Brain microvascular endothelial cell (primary cell): ENCODE results near the gene TNFRSF19.

Experiments
- DNase-seq: peaks from one replicate; pipeline ENCODE4 v3.0.0-alpha.2; 2020
- H3K27ac ChIP-seq: fragments of 250-450 bp; sonication (Bioruptor Pico); 2 replicates; pipeline ENCODE4 v1.5.1; 2020; ENCODE audit warnings: mild to moderate bottlenecking, moderate library complexity
- H3K27me3 ChIP-seq: fragments of 250-450 bp; sonication (Bioruptor Pico); replicated peaks from 2 replicates; pipeline ENCODE4 v1.5.1; 2020; ENCODE audit warnings: mild to moderate bottlenecking
- H3K36me3 ChIP-seq: fragments of 250-450 bp; sonication (Bioruptor Pico); replicated peaks from 2 replicates; pipeline ENCODE4 v1.5.1; 2020; ENCODE audit warnings: mild to moderate bottlenecking
- H3K4me3 ChIP-seq: 2 replicates; pipeline ENCODE4 v1.5.1; 2011; ENCODE audit warnings: low read depth, mild to moderate bottlenecking, control low read depth, low read length, moderate library complexity
- in situ Hi-C: cut with HindIII; loops from 2 replicates; pipeline ENCODE4 v1.10.0; 2017; ENCODE audit warnings: low sequenced_read_pairs, low pct_ligation_motif_present
- TF ChIP-seq, protein P1 (sequence below): IDR thresholded peaks from 2 replicates; pipeline ENCODE4 v1.5.1; 2011; ENCODE audit warnings: low read depth, mild to moderate bottlenecking, moderate library complexity, low read length, control low read depth, inconsistent platforms; ENCODE audit errors: missing control alignments

The TNFRSF19 gene

DNA sequence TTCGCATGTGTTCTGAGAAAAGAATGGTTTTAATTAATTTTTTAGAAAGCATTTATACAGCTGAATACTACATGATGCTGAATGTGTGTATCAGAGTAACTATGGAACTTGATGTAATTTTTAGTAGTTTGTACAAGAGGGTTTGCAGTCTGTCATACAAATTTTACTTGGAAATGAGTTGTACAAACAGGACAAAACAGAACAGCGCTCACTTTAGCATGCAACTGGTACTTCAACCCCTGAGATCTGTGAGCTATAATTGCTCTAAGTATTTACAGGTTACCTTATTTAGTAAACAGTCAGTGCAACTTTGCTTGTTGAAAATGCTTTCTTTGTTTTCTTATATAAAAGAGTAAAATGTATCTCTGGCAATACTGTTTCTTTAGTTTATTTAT, 706 bp downstream of the TNFRSF19 start:
- in situ Hi-C loops = no loop called here
- Histone ChIP-seq H3K36me3 (no peaks in the 10 kb centered on the region), H3K27me3 (no peaks in the 10 kb centered on the region), H3K27ac (no peak overlapping the region), H3K4me3 (peak overlapping the region; percentile 46)
- TF ChIP-seq, protein P1, sequence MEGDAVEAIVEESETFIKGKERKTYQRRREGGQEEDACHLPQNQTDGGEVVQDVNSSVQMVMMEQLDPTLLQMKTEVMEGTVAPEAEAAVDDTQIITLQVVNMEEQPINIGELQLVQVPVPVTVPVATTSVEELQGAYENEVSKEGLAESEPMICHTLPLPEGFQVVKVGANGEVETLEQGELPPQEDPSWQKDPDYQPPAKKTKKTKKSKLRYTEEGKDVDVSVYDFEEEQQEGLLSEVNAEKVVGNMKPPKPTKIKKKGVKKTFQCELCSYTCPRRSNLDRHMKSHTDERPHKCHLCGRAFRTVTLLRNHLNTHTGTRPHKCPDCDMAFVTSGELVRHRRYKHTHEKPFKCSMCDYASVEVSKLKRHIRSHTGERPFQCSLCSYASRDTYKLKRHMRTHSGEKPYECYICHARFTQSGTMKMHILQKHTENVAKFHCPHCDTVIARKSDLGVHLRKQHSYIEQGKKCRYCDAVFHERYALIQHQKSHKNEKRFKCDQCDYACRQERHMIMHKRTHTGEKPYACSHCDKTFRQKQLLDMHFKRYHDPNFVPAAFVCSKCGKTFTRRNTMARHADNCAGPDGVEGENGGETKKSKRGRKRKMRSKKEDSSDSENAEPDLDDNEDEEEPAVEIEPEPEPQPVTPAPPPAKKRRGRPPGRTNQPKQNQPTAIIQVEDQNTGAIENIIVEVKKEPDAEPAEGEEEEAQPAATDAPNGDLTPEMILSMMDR = peak; percentile 48
- no peak for DNase-seq

DNA sequence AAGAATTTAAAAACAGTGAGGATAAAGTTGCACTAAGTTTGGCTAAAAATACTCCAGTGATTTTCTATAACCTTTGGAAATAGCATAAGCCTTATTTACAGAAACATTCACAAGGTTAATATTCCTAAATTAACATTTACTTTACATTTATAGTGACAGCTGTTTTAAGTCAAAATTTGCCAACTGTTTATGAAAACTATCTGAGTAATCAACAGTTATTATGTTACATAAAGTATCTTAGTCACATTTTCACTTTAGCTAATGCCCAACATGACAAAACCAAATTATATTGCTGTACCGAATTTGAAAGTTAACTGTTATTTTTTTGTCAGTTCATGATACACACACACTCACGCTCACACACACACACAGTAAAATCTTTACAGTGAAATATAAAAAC, 1.2 kb downstream of the TNFRSF19 start:
- H3K27ac ChIP-seq = no peak overlapping the region
- peak overlapping the region; percentile 46 for H3K4me3 ChIP-seq
- H3K27me3 ChIP-seq = no peaks in the 10 kb centered on the region
- H3K36me3 ChIP-seq = no peaks in the 10 kb centered on the region
- TF ChIP-seq, protein P1 = no peak
- in situ Hi-C loops = no loop called here
- no peak for DNase-seq

DNA sequence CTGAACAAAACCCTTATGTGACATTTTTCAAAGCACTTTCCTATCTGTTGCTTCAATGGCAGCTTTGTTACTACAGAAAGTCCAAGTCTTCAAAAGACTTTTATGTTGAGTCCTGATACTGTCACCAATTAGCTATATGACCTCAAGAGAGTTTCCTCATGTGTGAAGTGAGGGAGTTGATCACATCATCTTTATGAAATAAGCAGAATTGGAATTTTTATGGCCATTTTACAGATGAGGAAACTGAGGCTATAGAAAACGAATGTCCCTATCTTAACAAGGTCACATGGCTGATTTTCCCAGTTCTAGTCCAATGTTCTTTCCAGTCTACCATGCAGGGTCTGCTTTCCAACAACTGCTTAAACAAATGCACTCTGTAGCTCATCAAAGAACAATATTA, 2.6 kb downstream of the TNFRSF19 start:
- Histone ChIP-seq H3K4me3 (no peak overlapping the region), H3K27me3 (no peaks in the 10 kb centered on the region), H3K36me3 (no peaks in the 10 kb centered on the region), H3K27ac (no peak overlapping the region)
- in situ Hi-C loops = no loop called here
- no peak for DNase-seq
- TF ChIP-seq, protein P1 = no peak

DNA sequence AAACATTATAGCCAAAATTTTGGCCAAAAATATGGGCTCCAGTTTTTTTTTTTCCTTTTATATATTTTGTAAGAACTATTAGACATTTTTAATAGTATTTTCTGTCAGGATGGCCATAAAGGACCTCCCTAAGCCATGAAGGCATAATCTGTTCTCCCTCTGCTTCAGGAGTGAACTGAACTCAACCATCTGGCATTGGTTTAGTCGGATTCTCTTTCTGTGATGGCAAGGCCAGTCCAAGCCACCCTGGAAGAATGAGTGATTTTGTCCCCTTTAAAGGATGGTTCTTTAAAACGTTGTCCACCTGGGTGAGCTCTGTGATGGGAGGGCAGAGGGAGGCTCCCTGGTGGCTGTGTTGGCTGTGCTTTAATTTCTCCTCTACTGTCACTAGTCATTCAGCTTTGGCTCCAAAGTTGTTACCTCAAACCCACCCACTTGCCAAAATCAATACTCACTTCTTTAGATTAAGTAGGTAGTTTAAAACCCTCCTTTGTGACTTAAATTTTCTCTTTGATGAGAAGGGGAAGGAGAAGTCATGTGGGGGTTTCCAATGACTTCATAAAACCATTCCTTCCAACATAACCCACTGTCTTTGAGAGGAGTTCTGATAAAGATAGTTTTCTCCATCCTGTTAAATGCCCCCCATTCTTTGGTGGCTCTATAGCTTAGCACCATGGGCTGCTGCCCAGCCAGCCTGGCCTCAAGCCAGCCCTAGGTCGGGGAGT, 4.4 kb downstream of the TNFRSF19 start:
- TF ChIP-seq, protein P1 = no peak
- H3K36me3 ChIP-seq = no peaks in the 10 kb centered on the region
- in situ Hi-C loops = no loop called here
- H3K4me3 ChIP-seq = no peak overlapping the region
- DNase-seq = no peak
- no peak overlapping the region for H3K27ac ChIP-seq
- H3K27me3 ChIP-seq = no peaks in the 10 kb centered on the region

DNA sequence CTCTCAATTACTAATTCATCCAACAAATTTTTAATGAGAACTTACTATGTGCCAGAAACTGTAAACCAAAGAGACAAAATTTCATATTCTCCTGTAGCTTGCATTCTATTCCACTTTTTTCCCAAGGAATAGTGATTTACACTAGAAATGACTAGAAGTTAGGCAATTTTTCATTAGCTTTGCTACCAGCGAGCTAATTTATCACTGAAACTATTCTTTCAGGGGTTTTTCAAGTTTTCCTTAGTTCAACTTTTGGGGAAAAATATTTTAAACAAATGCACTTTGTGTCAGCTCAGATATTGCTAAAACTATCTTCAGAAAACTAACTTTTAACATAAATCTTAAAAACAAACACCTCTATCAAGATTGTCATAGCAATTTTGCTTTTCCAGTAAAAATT, 5.4 kb downstream of the TNFRSF19 start:
- in situ Hi-C loops = no loop called here
- H3K27ac ChIP-seq = no peak overlapping the region
- DNase-seq = no peak

More for the DNA sequence above, 5.4 kb downstream of the TNFRSF19 start:
- no peaks in the 10 kb centered on the region for H3K27me3 ChIP-seq
- no peaks in the 10 kb centered on the region for H3K36me3 ChIP-seq
- TF ChIP-seq, protein P1 = no peak
- no peak overlapping the region for H3K4me3 ChIP-seq
